H1 (cell line): ENCODE results near the gene WDR11. TPM values are rescaled to one million over a fixed set of nuclear protein-coding genes. Genes with fewer than 3 reads are reported as not detected.

Experiments
- CTCF ChIA-PET: fragments of 300-600 bp; sonication (Branson Sonifier 250); formaldehyde crosslinking; loops from one replicate; lab custom pipeline; 2021; ENCODE audit not compliant: partially characterized antibody; lab: Charles Lee
- POLR2A ChIA-PET: fragments of 300-600 bp; sonication (Branson Sonifier 250); formaldehyde crosslinking; loops from one replicate; lab custom pipeline; 2021; ENCODE audit warnings: inconsistent platforms; ENCODE audit not compliant: partially characterized antibody; lab: Charles Lee
- DNase-seq, 2 experiments: peaks; one replicate each; pipeline versions ENCODE4 v3.0.0 to v3.0.0-alpha.2; 2010 to 2022; ENCODE audit warnings: low spot score in 2 of 2, low read depth in 1 of 2, mixed read lengths in 1 of 2
- FAIRE-seq: peaks from 2 replicates; lab custom pipeline; 2011; peaks lifted over from hg19 to GRCh38; lab: Jason Lieb, UNC
- H2AFZ ChIP-seq: 2 replicates; pipeline ENCODE4 v1.8.1; 2012; ENCODE audit warnings: low read length, inconsistent platforms
- H2AK5ac ChIP-seq: 2 replicates; pipeline ENCODE4 v1.6.1; 2013; ENCODE audit warnings: low read depth, low read length
- H2BK120ac ChIP-seq: replicated peaks from 2 replicates; pipeline ENCODE3; 2013; ENCODE audit warnings: low read depth, low read length, inconsistent platforms
- H2BK12ac ChIP-seq: 2 replicates; pipeline ENCODE4 v1.6.1; 2013; ENCODE audit warnings: low read depth, low read length
- H2BK15ac ChIP-seq: 2 replicates; pipeline ENCODE4 v1.6.1; 2013; ENCODE audit warnings: low read length
- H2BK20ac ChIP-seq: 2 replicates; pipeline ENCODE4 v1.6.1; 2013; ENCODE audit warnings: low read length
- H2BK5ac ChIP-seq: 2 replicates; pipeline ENCODE4 v1.6.1; 2013; ENCODE audit warnings: low read depth, low read length
- H3K14ac ChIP-seq: 2 replicates; pipeline ENCODE4 v1.6.1; 2013; ENCODE audit warnings: inconsistent platforms; ENCODE audit not compliant: insufficient read length
- H3K18ac ChIP-seq: 2 replicates; pipeline ENCODE4 v1.6.1; 2013; ENCODE audit warnings: low read length; ENCODE audit errors: extremely low read depth
- H3K23ac ChIP-seq: 2 replicates; pipeline ENCODE4 v1.6.1; 2013; ENCODE audit warnings: inconsistent platforms; ENCODE audit not compliant: insufficient read length
- H3K23me2 ChIP-seq: 2 replicates; pipeline ENCODE4 v1.6.1; 2013; ENCODE audit warnings: low read depth, low read length
- H3K27ac ChIP-seq: 2 replicates; pipeline ENCODE4 v1.6.1; 2011; ENCODE audit warnings: low read depth, low read length, inconsistent platforms
- H3K27me3 ChIP-seq, 4 experiments: replicated peaks in 1 of 4; 1 replicate in 1 of 4; 2 replicates in 3 of 4; pipeline versions ENCODE4 v1.6.1 to v1.8.1; 2011 to 2013; ENCODE audit warnings: low read length in 3 of 4, mild to moderate bottlenecking in 3 of 4, inconsistent platforms in 2 of 4, mixed read lengths in 2 of 4, moderate library complexity in 1 of 4; ENCODE audit not compliant: control insufficient read depth in 3 of 4, insufficient read depth in 3 of 4; ENCODE audit errors: extremely low read depth in 1 of 4
- H3K36me3 ChIP-seq, 4 experiments: 2 replicates each; pipeline versions ENCODE4 v1.6.1 to v1.8.1; 2011 to 2013; ENCODE audit warnings: mild to moderate bottlenecking in 4 of 4, low read length in 3 of 4, moderate library complexity in 2 of 4, control low read depth in 1 of 4, inconsistent platforms in 1 of 4; ENCODE audit not compliant: insufficient read depth in 4 of 4, control insufficient read depth in 2 of 4
- H3K4ac ChIP-seq: replicated peaks from 2 replicates; pipeline ENCODE3; 2013; ENCODE audit warnings: low read length, low read depth, mixed read lengths, inconsistent platforms; ENCODE audit not compliant: insufficient read length
- H3K4me1 ChIP-seq, 4 experiments: replicated peaks in 1 of 4; 1 replicate in 1 of 4; 2 replicates in 3 of 4; pipeline versions ENCODE4 v1.6.1 to v1.8.1; 2011 to 2013; ENCODE audit warnings: low read length in 3 of 4, inconsistent platforms in 2 of 4, mixed read lengths in 1 of 4; ENCODE audit not compliant: insufficient read depth in 4 of 4, control insufficient read depth in 3 of 4
- H3K4me2 ChIP-seq, 2 experiments: 2 replicates each; pipeline versions ENCODE4 v1.6.1 to v1.8.1; 2011 to 2013; ENCODE audit warnings: low read depth in 2 of 2, low read length in 2 of 2, control low read depth in 1 of 2, inconsistent platforms in 1 of 2, mild to moderate bottlenecking in 1 of 2; ENCODE audit not compliant: insufficient read depth in 1 of 2
- H3K4me3 ChIP-seq, 4 experiments: fragments of 200-600, 300-600 bp in 1 of 4; sonication (generic), shearing (Covaris generic), sonication (Bioruptor Twin) in 1 of 4; 2 replicates each; pipeline versions ENCODE4 v1.5.1 to v1.8.1; 2011 to 2016; ENCODE audit warnings: low read length in 4 of 4, low read depth in 3 of 4, control low read depth in 2 of 4, inconsistent platforms in 2 of 4, mild to moderate bottlenecking in 2 of 4, mixed read lengths in 1 of 4, moderate library complexity in 1 of 4; ENCODE audit not compliant: insufficient read depth in 2 of 4; ENCODE audit errors: extremely low read depth in 1 of 4
- H3K56ac ChIP-seq: replicated peaks from 2 replicates; pipeline ENCODE3; 2013; ENCODE audit warnings: low read depth, mild to moderate bottlenecking, mixed read lengths, low read length, inconsistent platforms; ENCODE audit not compliant: insufficient read length
- H3K79me1 ChIP-seq: 2 replicates; pipeline ENCODE4 v1.6.1; 2013; ENCODE audit warnings: low read depth, low read length, control low read depth
- H3K79me2 ChIP-seq, 2 experiments: 2 replicates each; pipeline versions ENCODE4 v1.6.1 to v1.8.1; 2012 to 2013; ENCODE audit warnings: low read length in 2 of 2, mild to moderate bottlenecking in 2 of 2, inconsistent platforms in 1 of 2; ENCODE audit not compliant: insufficient read depth in 2 of 2, control insufficient read depth in 1 of 2
- H3K9ac ChIP-seq, 4 experiments: replicated peaks in 1 of 4; 1 replicate in 1 of 4; 2 replicates in 3 of 4; pipeline versions ENCODE4 v1.6.1 to v1.8.1; 2011 to 2013; ENCODE audit warnings: low read depth in 3 of 4, low read length in 3 of 4, control low read depth in 2 of 4, mild to moderate bottlenecking in 2 of 4, moderate library complexity in 2 of 4, inconsistent platforms in 1 of 4; ENCODE audit errors: extremely low read depth in 1 of 4
- H3K9me3 ChIP-seq, 2 experiments: 2 replicates each; pipeline versions ENCODE4 v1.6.1 to v1.8.1; 2012 to 2013; ENCODE audit warnings: mild to moderate bottlenecking in 2 of 2, moderate library complexity in 2 of 2, control low read depth in 1 of 2, inconsistent platforms in 1 of 2, low read depth in 1 of 2, low read length in 1 of 2, mixed read lengths in 1 of 2; ENCODE audit not compliant: insufficient read depth in 2 of 2
- H4K20me1 ChIP-seq, 2 experiments: replicated peaks in 1 of 2; 2 replicates each; pipeline versions ENCODE3 to v1.8.1; 2011 to 2013; ENCODE audit warnings: inconsistent platforms in 2 of 2, low read length in 2 of 2, mild to moderate bottlenecking in 1 of 2; ENCODE audit not compliant: insufficient read depth in 2 of 2, control insufficient read depth in 1 of 2
- H4K5ac ChIP-seq: 2 replicates; pipeline ENCODE4 v1.6.1; 2013; ENCODE audit warnings: low read length, low read depth, mixed read lengths, inconsistent platforms; ENCODE audit not compliant: insufficient read length
- H4K8ac ChIP-seq: 2 replicates; pipeline ENCODE4 v1.8.0; 2013; ENCODE audit warnings: mild to moderate bottlenecking, moderate library complexity, low read length, inconsistent platforms; ENCODE audit not compliant: insufficient read depth; ENCODE audit errors: extremely low read depth
- H4K91ac ChIP-seq: replicated peaks from 2 replicates; pipeline ENCODE3; 2013; ENCODE audit warnings: low read length, mixed read lengths, inconsistent platforms; ENCODE audit not compliant: insufficient read length
- ASH2L ChIP-seq: fragments of 200-600, 300-600 bp; sonication (generic); IDR thresholded peaks from one replicate; pipeline ENCODE4 v1.7.1; 2017; ENCODE audit warnings: low read length
- BRCA1 ChIP-seq: IDR thresholded peaks from 2 replicates; pipeline ENCODE4 v1.6.1; 2012; ENCODE audit warnings: low read depth, low read length, improper control_type of control experiment
- CEBPB ChIP-seq: IDR thresholded peaks from 2 replicates; pipeline ENCODE4 v1.6.1; 2012; ENCODE audit warnings: low read depth, low read length
- CHD1 ChIP-seq: IDR thresholded peaks from 2 replicates; pipeline ENCODE4 v1.6.1; 2012; ENCODE audit warnings: low read depth, low read length, improper control_type of control experiment
- CTBP2 ChIP-seq: IDR thresholded peaks from 2 replicates; pipeline ENCODE4 v1.7.0; 2011; ENCODE audit warnings: borderline replicate concordance, mild to moderate bottlenecking, moderate library complexity, mixed read lengths, low read length; ENCODE audit not compliant: insufficient read depth, insufficient read length
- GTF2F1 ChIP-seq: IDR thresholded peaks from 2 replicates; pipeline ENCODE4 v1.6.1; 2012; ENCODE audit warnings: low read depth, low read length, improper control_type of control experiment, borderline replicate concordance
- HDAC6 ChIP-seq: IDR thresholded peaks from one replicate; pipeline ENCODE4 v1.7.1; 2012; ENCODE audit warnings: low read depth, mild to moderate bottlenecking, inconsistent platforms, low read length, moderate library complexity
- SIX5 ChIP-seq: IDR thresholded peaks from 2 replicates; pipeline ENCODE4 v1.6.1; 2011; ENCODE audit warnings: mild to moderate bottlenecking, low read depth, low read length
- TAF7 ChIP-seq: optimal IDR thresholded peaks from 2 replicates; pipeline ENCODE3; 2011; ENCODE audit warnings: low read depth, mild to moderate bottlenecking, inconsistent platforms, low read length, moderate library complexity, borderline replicate concordance
- YY1 ChIP-seq: IDR thresholded peaks from 2 replicates; pipeline ENCODE4 v1.6.1; 2011; ENCODE audit warnings: low read depth, mild to moderate bottlenecking, low read length
- ZNF274 ChIP-seq: IDR thresholded peaks from 2 replicates; pipeline ENCODE4 v1.7.0; 2012; ENCODE audit warnings: low read length, borderline replicate concordance; ENCODE audit errors: extremely low read depth
- WGBS, 2 experiments: shearing (Covaris generic) in 1 of 2; methylation state at CpG; one replicate each; pipeline versions ENCODE4 v1.1.6 to v1.1.7; 2013 to 2015; ENCODE audit warnings: low lambda C conversion rate in 2 of 2, mixed read lengths in 2 of 2, inconsistent platforms in 1 of 2, low coverage in 1 of 2, missing lambda C conversion rate in 1 of 2; ENCODE audit not compliant: insufficient replicate concordance in 2 of 2, insufficient coverage in 1 of 2, insufficient read length in 1 of 2; ENCODE audit errors: extremely low coverage in 1 of 2, missing lambda C conversion rate in 1 of 2; 5-methylcytosine and 5-hydroxymethylcytosine counted together
- polyA plus RNA-seq, 7 experiments: library from polyadenylated mRNA; depleted of rRNA in 3 of 7; stranded (reverse) in 5 of 7; unstranded in 2 of 7; fragments of >200 nt in 5 of 7; fragments of 200-250 nt in 2 of 7; gene quantifications; 1 replicate in 5 of 7; 2 replicates in 1 of 7; 4 replicates in 1 of 7; pipeline versions ENCODE4 v1.2.1 to v1.2.3, GENCODE V29; 2011 to 2013; ENCODE audit warnings: missing spikeins in 2 of 7, mixed read lengths in 2 of 7
- total RNA-seq: library from RNA; stranded (reverse); fragmentation: NEBNext Ultra II Directional; extraction: Animal tissue kit (Norgen Biotek cat#: 25700); gene quantifications from 2 replicates; pipeline ENCODE4 v1.2.1, GENCODE V29; 2021

The WDR11 gene
- total and polyA plus RNA-seq, 2 of the 8 experiments (the other 6 are each of a cell fraction or from before 2014, with no cell fraction given), result 39.7 to 41.9 TPM

- FAIRE-seq (no peak), DNase-seq (no peak)
- H2AFZ ChIP-seq, result no peak overlapping the region
- H2BK120ac ChIP-seq, result no peak overlapping the region
- no peaks in the 10 kb centered on the region for H3K36me3 ChIP-seq
- H2BK20ac ChIP-seq, result no peak overlapping the region
- no peak overlapping the region for H3K4me2 ChIP-seq
- H2AK5ac ChIP-seq, result no peak overlapping the region
- H3K79me1 ChIP-seq, result no peaks in the 10 kb centered on the region
- no peak overlapping the region for H3K18ac ChIP-seq
- H3K27me3 ChIP-seq, result no peaks in the 10 kb centered on the region
- H3K23ac ChIP-seq, result no peak overlapping the region
- peaks cover 0 to 1% (median 0%) of the 10 kb centered on the region in 4 experiments; a peak in 3 of 7 replicates for H3K4me1 ChIP-seq
- H4K5ac ChIP-seq, result no peak overlapping the region
- H4K20me1 ChIP-seq, result no peaks in the 10 kb centered on the region
- H3K23me2 ChIP-seq, result no peaks in the 10 kb centered on the region
- no peak overlapping the region for H3K4me3 ChIP-seq
- H3K56ac ChIP-seq, result no peak overlapping the region
- H2BK12ac ChIP-seq, result no peak overlapping the region
- H3K27ac ChIP-seq, result no peak overlapping the region
- WGBS, 2 experiments, result 89% methylated on average over 5 of the region's 5 CpGs; no CpG with 5 or more reads in 1 of the 2 experiments
- no peak overlapping the region for H4K91ac ChIP-seq
- ChIA-PET POLR2A (no interaction called here), CTCF (interaction anchor here (0.7 to 1.7 kb wide), 4 partner anchors 11 to 946 kb away, joined by 3 to 5 read pairs (median 4); no protein-coding TSS in a partner anchor)
- no peak overlapping the region for H3K14ac ChIP-seq
- no peak overlapping the region for H2BK15ac ChIP-seq
- H3K9me3 ChIP-seq, result peaks cover 5% of the 10 kb centered on the region in 2 experiments; a peak in 1 of 4 replicates
- no peak overlapping the region for H3K9ac ChIP-seq
- no peak overlapping the region for H4K8ac ChIP-seq
- H2BK5ac ChIP-seq, result no peak overlapping the region
- no peaks in the 10 kb centered on the region for H3K79me2 ChIP-seq
- H3K4ac ChIP-seq, result no peak overlapping the region
- TF ChIP-seq YY1, result no peak
- TF ChIP-seq HDAC6, result no peak
- TF ChIP-seq BRCA1, result no peak
- TF ChIP-seq GTF2F1, result no peak
- TF ChIP-seq ZNF274, result no peak
- TF ChIP-seq TAF7, result no peak
- TF ChIP-seq SIX5, result no peak
- TF ChIP-seq CHD1, result no peak
- no peak for TF ChIP-seq ASH2L
- TF ChIP-seq CEBPB, result no peak
- no peak for TF ChIP-seq CTBP2
These were observed 90.3 kb downstream of the WDR11 start for GRCh38 chr10:120941501-120941900.
